IMR-90 (cell line): Measurements from ENCODE around the gene HTR3E. TPM values are rescaled to one million over a fixed set of nuclear protein-coding genes. Genes with fewer than 3 reads are reported as not detected.
A peak's percentile ranks its signal among the peaks of the same experiment; 100 is the strongest.

Experiments
- ATAC-seq: fragments of 200-7000 bp; cut with Tn5 transposase; 2 replicates; pipeline ENCODE4 v1.9.1; 2020; ENCODE audit warnings: low read depth, mild to moderate bottlenecking, moderate library complexity
- BruUV-seq: library from RNA; stranded (reverse); fragments of 400-500 nt; replicated peaks from 2 replicates; lab custom pipeline; 2021; lab: Mats Ljungman, UMichigan
- CTCF ChIA-PET: fragments of 300-600 bp; formaldehyde crosslinking; extraction: SDS; loops from one replicate; lab custom pipeline; 2021; ENCODE audit warnings: antibody characterized with exemption; lab: Yijun Ruan, JAX
- POLR2A ChIA-PET: fragments of 300-600 bp; sonication (Branson Sonifier 250); formaldehyde crosslinking; loops from one replicate; lab custom pipeline; 2022; ENCODE audit warnings: antibody characterized with exemption; ENCODE audit not compliant: unreplicated experiment; lab: Charles Lee
- DNase-seq: peaks from one replicate; pipeline ENCODE4 v3.0.0; 2013
- H2AFZ ChIP-seq: replicated peaks from 2 replicates; pipeline ENCODE3; 2013; ENCODE audit warnings: low read length, mild to moderate bottlenecking; ENCODE audit not compliant: poor library complexity
- H2AK5ac ChIP-seq: 2 replicates; pipeline ENCODE4 v1.6.1; 2013; ENCODE audit warnings: low read depth, low read length, inconsistent platforms
- H2AK9ac ChIP-seq: replicated peaks from 2 replicates; pipeline ENCODE3; 2013; ENCODE audit warnings: mild to moderate bottlenecking, low read depth, low read length, moderate library complexity; ENCODE audit not compliant: poor library complexity
- H2BK120ac ChIP-seq: 2 replicates; pipeline ENCODE4 v1.6.1; 2013; ENCODE audit warnings: low read depth, low read length, inconsistent platforms
- H2BK15ac ChIP-seq: 3 replicates; pipeline ENCODE4 v1.6.1; 2013; ENCODE audit warnings: low read depth, low read length, inconsistent platforms
- H2BK20ac ChIP-seq: 2 replicates; pipeline ENCODE4 v1.6.1; 2013; ENCODE audit warnings: low read depth, mild to moderate bottlenecking, inconsistent platforms, low read length, moderate library complexity
- H2BK5ac ChIP-seq: 2 replicates; pipeline ENCODE4 v1.6.1; 2013; ENCODE audit warnings: mild to moderate bottlenecking, low read depth, low read length, inconsistent platforms; ENCODE audit not compliant: poor library complexity, severe bottlenecking
- H3K14ac ChIP-seq: replicated peaks from 2 replicates; pipeline ENCODE4 v1.6.1; 2013; ENCODE audit warnings: low read depth, low read length, inconsistent platforms
- H3K18ac ChIP-seq: 2 replicates; pipeline ENCODE4 v1.6.1; 2013; ENCODE audit warnings: low read depth, low read length, control low read depth
- H3K23ac ChIP-seq: 2 replicates; pipeline ENCODE4 v1.6.1; 2013; ENCODE audit warnings: low read depth, low read length, inconsistent platforms
- H3K27ac ChIP-seq: 2 replicates; pipeline ENCODE4 v1.5.1; 2013; ENCODE audit warnings: mild to moderate bottlenecking, control low read depth, low read length; ENCODE audit not compliant: insufficient read depth
- H3K27me3 ChIP-seq: 2 replicates; pipeline ENCODE4 v1.6.1; 2013; ENCODE audit warnings: low read length; ENCODE audit not compliant: control insufficient read depth, insufficient read depth
- H3K36me3 ChIP-seq: 2 replicates; pipeline ENCODE4 v1.6.1; 2013; ENCODE audit warnings: low read length, mixed read lengths; ENCODE audit not compliant: control insufficient read depth, insufficient read depth
- H3K4ac ChIP-seq: 2 replicates; pipeline ENCODE4 v1.6.1; 2013; ENCODE audit warnings: low read depth, low read length, inconsistent platforms
- H3K4me1 ChIP-seq: 2 replicates; pipeline ENCODE4 v1.6.1; 2013; ENCODE audit warnings: low read length, mixed read lengths; ENCODE audit not compliant: control insufficient read depth, insufficient read depth
- H3K4me2 ChIP-seq: 2 replicates; pipeline ENCODE4 v1.6.1; 2013; ENCODE audit warnings: low read depth, mild to moderate bottlenecking, control low read depth, low read length, moderate library complexity
- H3K4me3 ChIP-seq: 2 replicates; pipeline ENCODE4 v1.5.1; 2013; ENCODE audit warnings: low read depth, mild to moderate bottlenecking, control low read depth, low read length, moderate library complexity; ENCODE audit not compliant: insufficient read depth
- H3K56ac ChIP-seq: 2 replicates; pipeline ENCODE4 v1.6.1; 2013; ENCODE audit warnings: low read length, inconsistent platforms; ENCODE audit not compliant: insufficient read depth; ENCODE audit errors: extremely low read depth
- H3K79me1 ChIP-seq, 2 experiments: 2 replicates each; pipeline ENCODE4 v1.6.1; 2013; ENCODE audit warnings: low read length in 2 of 2, inconsistent platforms in 1 of 2, low read depth in 1 of 2
- H3K9ac ChIP-seq: 2 replicates; pipeline ENCODE4 v1.6.1; 2013; ENCODE audit warnings: low read depth, low read length, control low read depth
- H3K9me1 ChIP-seq: 2 replicates; pipeline ENCODE4 v1.6.1; 2013; ENCODE audit warnings: low read length, inconsistent platforms; ENCODE audit not compliant: insufficient read depth
- H3K9me3 ChIP-seq: 2 replicates; pipeline ENCODE4 v1.6.1; 2013; ENCODE audit warnings: low read length; ENCODE audit not compliant: control insufficient read depth, insufficient read depth
- H4K20me1 ChIP-seq: 2 replicates; pipeline ENCODE4 v1.6.1; 2013; ENCODE audit warnings: low read length, inconsistent platforms; ENCODE audit not compliant: insufficient read depth
- H4K5ac ChIP-seq: 2 replicates; pipeline ENCODE4 v1.6.1; 2013; ENCODE audit warnings: mild to moderate bottlenecking, low read depth, low read length, control low read depth
- H4K8ac ChIP-seq, 2 experiments: 2 replicates each; pipeline ENCODE4 v1.6.1; 2013; ENCODE audit warnings: low read depth in 2 of 2, low read length in 2 of 2, control low read depth in 1 of 2, inconsistent platforms in 1 of 2
- H4K91ac ChIP-seq: 2 replicates; pipeline ENCODE4 v1.6.1; 2013; ENCODE audit warnings: low read depth, low read length, inconsistent platforms; ENCODE audit not compliant: insufficient read depth
- MAFK ChIP-seq: IDR thresholded peaks from 2 replicates; pipeline ENCODE4 v1.6.1; 2012; ENCODE audit warnings: low read depth, low read length, improper control_type of control experiment
- MAZ ChIP-seq: IDR thresholded peaks from 2 replicates; pipeline ENCODE4 v1.6.1; 2012; ENCODE audit warnings: low read depth, mild to moderate bottlenecking, low read length, improper control_type of control experiment, moderate library complexity, borderline replicate concordance
- WGBS, 2 experiments: methylation state at CpG; one replicate each; pipeline versions ENCODE4 v1.1.5 to v1.1.7; 2013; ENCODE audit warnings: missing lambda C conversion rate in 2 of 2; ENCODE audit not compliant: insufficient read length in 1 of 2; ENCODE audit errors: extremely low coverage in 2 of 2; 5-methylcytosine and 5-hydroxymethylcytosine counted together
- dilution Hi-C: fragments of 300-500 bp; cut with HindIII; formaldehyde crosslinking; loops from one replicate; pipeline ENCODE4 v1.14.3; 2018; ENCODE audit warnings: low sequenced_read_pairs; ENCODE audit not compliant: unreplicated experiment
- in situ Hi-C: fragments of 300-500 bp; cut with MboI; formaldehyde crosslinking; loops from 3 replicates; pipeline ENCODE4 v1.14.3; 2019; ENCODE audit warnings: low sequenced_read_pairs, inconsistent platforms, mixed read lengths
- intact Hi-C: fragments of 100-400 bp; cut with micrococcal nuclease; formaldehyde crosslinking; loops from 2 replicates; pipeline ENCODE4 v1.10.0; 2022
- polyA plus RNA-seq, 3 experiments: library from polyadenylated mRNA; depleted of rRNA; stranded (reverse); fragments of >200 nt; gene quantifications; 2 replicates each; pipeline ENCODE4 v1.2.3, GENCODE V29; 2012; ENCODE audit warnings: low replicate concordance in 1 of 3
- total RNA-seq: library from RNA; depleted of rRNA; stranded (reverse); fragments of >200 nt; gene quantifications from 2 replicates; pipeline ENCODE4 v1.2.3, GENCODE V29; 2012

Gene HTR3E
- total and polyA plus RNA-seq, 2 of the 4 experiments (the other 2 are of a cell fraction), result not detected

GRCh38 chr3:184132945-184133344 lies 36.1 kb downstream of the HTR3E start:
- POLR2A ChIA-PET, result no interaction called here
- CTCF ChIA-PET, result no interaction called here
- DNase-seq, result no peak

More at GRCh38 chr3:184132945-184133344, 36.1 kb downstream of the HTR3E start:
- Histone ChIP-seq H3K14ac (no peak overlapping the region), H3K4me3 (no peak overlapping the region), H3K9ac (no peak overlapping the region), H2AK9ac (no peak overlapping the region), H3K79me1 (peaks cover 3 to 35% of the 10 kb centered on the region in 2 experiments; a peak in 2 of 4 replicates), H3K4me1 (no peaks in the 10 kb centered on the region; the same call in 1 of the 2 replicates), H4K8ac (no peak overlapping the region), H2AK5ac (no peak overlapping the region), H4K20me1 (no peaks in the 10 kb centered on the region; the same call in 1 of the 2 replicates), H2BK5ac (no peak overlapping the region), H3K56ac (no peak overlapping the region), H3K27ac (no peak overlapping the region), H3K18ac (no peak overlapping the region), H3K4ac (no peak overlapping the region), H2BK20ac (no peak overlapping the region), H4K91ac (no peak overlapping the region), H2BK15ac (no peak overlapping the region), H4K5ac (no peak overlapping the region), H3K9me1 (peaks cover 7% of the 10 kb centered on the region), H3K36me3 (peaks cover 5% of the 10 kb centered on the region), H3K27me3 (no peaks in the 10 kb centered on the region), H3K9me3 (no peaks in the 10 kb centered on the region), H2BK120ac (no peak overlapping the region), H3K23ac (no peak overlapping the region), H2AFZ (no peak overlapping the region), H3K4me2 (no peak overlapping the region)
- intact Hi-C loops (no loop called here), in situ Hi-C loops (no loop called here), dilution Hi-C loops (no loop called here)
- WGBS, 2 experiments, result no CpG with 5 or more reads among the region's 4 CpGs
- no peak for ATAC-seq
- TF ChIP-seq MAFK, result peak; percentile 72
- no peak for TF ChIP-seq MAZ
- BruUV-seq, result no TSS peak
